ENCODE measurements around the gene TMEM61.

The TMEM61 gene

GRCh38 chr1:54985556-54985955 is 5.1 kb downstream of the TMEM61 start:
- DNase-seq (ENCODE audit: low spot score) = no peak

GRCh38 chr1:54986025-54986424 is 5.6 kb downstream of the TMEM61 start:
- no peak for DNase-seq (ENCODE audit: low spot score)

- no peak for DNase-seq (ENCODE audit: low spot score)
These were observed 6.1 kb downstream of the TMEM61 start for GRCh38 chr1:54986533-54986932.

GRCh38 chr1:54987427-54987826 is 7.0 kb downstream of the TMEM61 start:
- no peak for DNase-seq (ENCODE audit: low spot score)

- DNase-seq (ENCODE audit: low spot score) = no peak
These were observed 7.7 kb downstream of the TMEM61 start for GRCh38 chr1:54987919-54988705.

GRCh38 chr1:54988975-54989374 is 8.5 kb downstream of the TMEM61 start:
- no peak for DNase-seq (ENCODE audit: low spot score)

GRCh38 chr1:54989473-54989872 is 9.0 kb downstream of the TMEM61 start:
- DNase-seq (ENCODE audit: low spot score) = no peak

- no peak for DNase-seq (ENCODE audit: low spot score)
These were observed 9.8 kb downstream of the TMEM61 start for GRCh38 chr1:54989968-54990810.

GRCh38 chr1:54990916-54991315 is 10.5 kb downstream of the TMEM61 start:
- no peak for DNase-seq (ENCODE audit: low spot score)

- no peak for DNase-seq (ENCODE audit: low spot score)
These were observed 11.5 kb downstream of the TMEM61 start for GRCh38 chr1:54991939-54992338.

- DNase-seq (ENCODE audit: low spot score) = no peak
These were observed 12.7 kb downstream of the TMEM61 start for GRCh38 chr1:54993140-54993539.

GRCh38 chr1:54994355-54994990 is 14.0 kb downstream of the TMEM61 start:
- DNase-seq (ENCODE audit: low spot score) = no peak

- no peak for DNase-seq (ENCODE audit: low spot score)
These were observed 14.8 kb downstream of the TMEM61 start for GRCh38 chr1:54995013-54995760.

- DNase-seq (ENCODE audit: low spot score) = peak; percentile 59
These were observed 15.4 kb downstream of the TMEM61 start for GRCh38 chr1:54995835-54996234.

GRCh38 chr1:54996359-54996868 is 16.0 kb downstream of the TMEM61 start:
- peak; percentile 88 for DNase-seq (ENCODE audit: low spot score)

GRCh38 chr1:54996869-54997710 is 16.7 kb downstream of the TMEM61 start:
- DNase-seq (ENCODE audit: low spot score) = no peak

- DNase-seq (ENCODE audit: low spot score) = no peak
These were observed 17.2 kb downstream of the TMEM61 start for GRCh38 chr1:54997711-54997986.

- no peak for DNase-seq (ENCODE audit: low spot score)
These were observed 17.7 kb downstream of the TMEM61 start for GRCh38 chr1:54998100-54998499.

- no peak for DNase-seq (ENCODE audit: low spot score)
These were observed 18.2 kb downstream of the TMEM61 start, which contains the start of gene BSND for GRCh38 chr1:54998677-54999076. Gene BSND (plus strand): TSS chr1:54998933. CDS start chr1:54999187, 254 bp downstream.

- no peak for DNase-seq (ENCODE audit: low spot score)
These were observed 20.0 kb downstream of the TMEM61 start for GRCh38 chr1:55000110-55001085.

Data from activated CD4-positive, alpha-beta T cell treated with anti-CD3 and anti-CD28 coated beads, Interleukin-2, Interleukin-4, amounts not matched to agents 100 ng/mL and 50 ng/mL, durations not matched to agents 16 hours and 8 hours (primary cell).